ENCODE measurements around the gene NUPR2.
"Not testable (repeated sequence)": the region's sequence is repeated elsewhere in the genome, so short reads cannot be mapped to it uniquely, and the experiment has no call there.

- not testable (repeated sequence) for TF ChIP-seq CTCF (optimal IDR thresholded peaks at IDR 0.05 in 1 of 3, IDR thresholded peaks at IDR 0.05 in 1 of 3, conservative IDR thresholded peaks at IDR 0.05 in 1 of 3; ENCODE audit: extremely low read depth in 1 of 3, insufficient read depth in 2 of 3, low read length in 3 of 3); EZH2 (IDR thresholded peaks at IDR 0.05; ENCODE audit: low read length)
Observed at GRCh38 chr7:56104138-56104537, 12.1 kb downstream of the NUPR2 start.

Data from keratinocyte (primary cell).